HUES6 (cell line): ENCODE results near the gene DRD2.

ENCODE experiments used
- H3K27ac ChIP-seq: 2 replicates; pipeline ENCODE4 v1.7.0; 2013; ENCODE audit warnings: low read depth, mild to moderate bottlenecking, low read length, inconsistent platforms
- H3K27me3 ChIP-seq: 2 replicates; pipeline ENCODE4 v1.6.1; 2013; ENCODE audit warnings: low read length; ENCODE audit not compliant: control insufficient read depth, insufficient read depth
- H3K36me3 ChIP-seq: 2 replicates; pipeline ENCODE4 v1.6.1; 2013; ENCODE audit warnings: low read length; ENCODE audit not compliant: control insufficient read depth, insufficient read depth
- H3K4me1 ChIP-seq: 2 replicates; pipeline ENCODE4 v1.6.1; 2013; ENCODE audit warnings: low read length; ENCODE audit not compliant: control insufficient read depth, insufficient read depth
- H3K4me3 ChIP-seq: 2 replicates; pipeline ENCODE4 v1.5.1; 2013; ENCODE audit warnings: low read depth, low read length
- H3K9ac ChIP-seq: one replicate; pipeline ENCODE4 v1.6.1; 2013; ENCODE audit warnings: mild to moderate bottlenecking, low read length
- H3K9me3 ChIP-seq: 2 replicates; pipeline ENCODE4 v1.6.1; 2013; ENCODE audit warnings: low read depth, low read length; ENCODE audit not compliant: control insufficient read depth, insufficient read depth

The DRD2 gene

DNA sequence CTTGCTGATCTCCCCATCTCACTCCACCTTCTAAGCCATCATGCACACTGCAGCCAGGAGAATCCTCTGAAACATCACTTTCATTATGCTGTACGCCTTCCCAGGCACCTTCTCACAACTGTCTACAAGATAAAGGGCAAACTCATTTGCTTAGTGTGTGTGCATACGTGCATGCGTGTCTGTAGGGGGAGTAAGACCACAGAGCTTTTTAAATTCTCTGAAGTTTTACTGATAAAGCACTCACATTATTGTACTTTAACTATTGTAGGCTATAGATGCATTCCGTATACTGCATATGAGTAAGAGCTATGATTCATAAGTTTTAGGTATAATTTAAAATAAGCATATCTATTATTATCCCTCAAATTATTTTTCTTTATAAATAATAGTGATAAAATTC, 102.9 kb downstream of the DRD2 start:
- Histone ChIP-seq H3K9me3 (no peaks in the 10 kb centered on the region), H3K9ac (no peak overlapping the region), H3K4me1 (peaks cover 20% of the 10 kb centered on the region; the same call in 1 of the 2 replicates), H3K36me3 (no peaks in the 10 kb centered on the region), H3K27ac (no peak overlapping the region), H3K27me3 (no peaks in the 10 kb centered on the region), H3K4me3 (no peak overlapping the region)

DNA sequence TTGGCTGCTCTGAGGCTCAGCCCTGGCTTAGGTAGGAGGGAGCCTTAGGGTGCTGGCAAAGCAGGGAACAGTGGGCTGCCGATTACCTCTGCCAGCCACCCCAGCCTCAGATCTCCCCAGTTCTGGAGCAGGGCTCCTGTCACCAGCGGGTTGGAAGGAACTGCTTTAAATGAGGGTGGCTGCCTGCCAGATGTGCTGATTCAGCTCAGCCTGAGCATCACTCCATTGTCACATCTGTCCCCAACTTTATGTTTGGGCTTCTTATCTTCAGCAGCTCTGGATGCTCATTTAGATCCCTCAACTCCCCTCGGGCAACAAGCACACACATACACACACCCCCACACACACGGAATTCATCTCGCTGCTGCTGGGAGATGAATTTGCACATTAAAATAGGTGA, 104.6 kb downstream of the DRD2 start:
- H3K27me3 ChIP-seq = no peaks in the 10 kb centered on the region
- peaks cover 15% of the 10 kb centered on the region; the same call in 1 of the 2 replicates for H3K4me1 ChIP-seq
- no peak overlapping the region for H3K27ac ChIP-seq
- H3K9ac ChIP-seq = no peak overlapping the region
- H3K4me3 ChIP-seq = no peak overlapping the region
- no peaks in the 10 kb centered on the region for H3K36me3 ChIP-seq
- H3K9me3 ChIP-seq = no peaks in the 10 kb centered on the region

DNA sequence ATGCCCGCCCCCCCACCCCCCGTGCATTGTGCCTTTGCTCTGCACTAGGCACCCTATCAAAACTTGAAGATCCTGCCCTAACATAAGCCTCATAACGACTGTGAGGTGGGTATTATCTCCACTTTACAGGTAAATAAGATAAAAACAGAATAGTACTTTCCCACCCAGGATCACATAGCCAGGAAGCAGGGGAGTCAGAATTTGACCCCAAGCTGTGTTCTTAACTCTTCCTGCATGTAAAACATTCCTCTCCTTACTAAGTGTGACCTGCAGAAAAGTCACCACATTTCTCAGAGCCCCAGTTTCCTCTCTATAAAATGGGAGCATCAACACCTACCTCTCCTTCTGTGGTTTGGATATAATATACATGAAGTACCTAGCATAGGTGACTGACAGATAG, 105.8 kb downstream of the DRD2 start:
- Histone ChIP-seq H3K27ac (no peak overlapping the region), H3K9me3 (no peaks in the 10 kb centered on the region), H3K9ac (no peak overlapping the region), H3K27me3 (no peaks in the 10 kb centered on the region), H3K4me1 (peaks cover 15% of the 10 kb centered on the region; the same call in 1 of the 2 replicates), H3K4me3 (no peak overlapping the region), H3K36me3 (no peaks in the 10 kb centered on the region; the same call in 1 of the 2 replicates)

DNA sequence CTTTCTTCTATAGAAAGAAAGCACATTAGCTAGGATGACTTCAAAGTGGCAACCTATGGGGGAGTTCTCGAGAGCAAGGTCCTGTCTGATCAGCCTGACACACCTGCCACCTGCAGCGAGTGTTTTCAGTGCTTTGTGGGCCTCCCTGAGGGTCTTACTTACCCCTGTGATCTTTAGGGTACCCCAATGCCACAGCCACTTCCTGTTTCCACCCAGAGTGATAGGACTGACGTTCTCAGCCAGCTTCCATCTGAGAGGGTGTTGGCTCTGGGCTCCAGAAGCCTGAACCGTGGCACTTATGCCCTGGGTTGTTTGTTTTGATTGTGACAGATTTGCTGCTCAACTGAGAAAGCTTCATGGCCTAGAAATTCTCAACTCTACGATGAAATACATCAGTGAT, 109.3 kb downstream of the DRD2 start:
- no peaks in the 10 kb centered on the region for H3K27me3 ChIP-seq
- H3K36me3 ChIP-seq = no peaks in the 10 kb centered on the region; the same call in 1 of the 2 replicates
- no peak overlapping the region for H3K4me3 ChIP-seq
- H3K4me1 ChIP-seq = peaks cover 15% of the 10 kb centered on the region; the same call in 1 of the 2 replicates
- H3K9me3 ChIP-seq = no peaks in the 10 kb centered on the region
- H3K27ac ChIP-seq = no peak overlapping the region
- H3K9ac ChIP-seq = no peak overlapping the region

DNA sequence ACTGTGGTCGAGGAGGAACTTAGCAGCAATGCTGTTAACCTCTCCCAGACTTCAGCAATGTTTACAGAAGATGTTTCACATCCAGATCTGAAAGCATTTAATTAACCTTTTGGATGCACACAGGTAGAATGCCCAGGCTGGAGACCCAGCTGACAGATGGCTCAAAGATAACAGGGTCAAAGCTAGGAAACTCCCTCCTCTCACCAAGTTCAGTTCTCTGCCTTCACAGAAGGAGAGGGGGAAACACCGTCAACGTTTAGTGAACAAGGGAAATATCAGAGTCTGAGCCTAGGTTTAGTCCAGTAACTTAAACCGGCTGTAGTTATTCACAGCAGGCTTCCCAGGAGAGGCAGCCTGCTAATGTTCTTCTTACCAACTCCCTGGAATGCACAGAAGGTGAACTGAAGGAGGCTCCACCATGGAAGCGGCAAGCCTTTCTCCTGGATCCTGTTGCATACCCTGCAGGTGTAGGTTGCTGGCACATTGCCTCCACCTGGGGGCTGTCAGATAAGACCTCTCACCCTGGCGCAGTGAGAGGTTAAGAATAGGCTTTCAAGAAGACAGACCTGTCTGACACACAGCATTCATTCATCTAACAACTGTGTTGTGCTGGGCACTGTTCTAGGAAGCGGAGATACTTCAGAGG, 111.1 kb downstream of the DRD2 start:
- no peaks in the 10 kb centered on the region for H3K9me3 ChIP-seq
- no peak overlapping the region for H3K4me3 ChIP-seq
- H3K4me1 ChIP-seq = peaks cover 4% of the 10 kb centered on the region; the same call in 1 of the 2 replicates
- no peaks in the 10 kb centered on the region; the same call in 1 of the 2 replicates for H3K36me3 ChIP-seq
- H3K27ac ChIP-seq = no peak overlapping the region
- H3K27me3 ChIP-seq = no peaks in the 10 kb centered on the region
- H3K9ac ChIP-seq = no peak overlapping the region

DNA sequence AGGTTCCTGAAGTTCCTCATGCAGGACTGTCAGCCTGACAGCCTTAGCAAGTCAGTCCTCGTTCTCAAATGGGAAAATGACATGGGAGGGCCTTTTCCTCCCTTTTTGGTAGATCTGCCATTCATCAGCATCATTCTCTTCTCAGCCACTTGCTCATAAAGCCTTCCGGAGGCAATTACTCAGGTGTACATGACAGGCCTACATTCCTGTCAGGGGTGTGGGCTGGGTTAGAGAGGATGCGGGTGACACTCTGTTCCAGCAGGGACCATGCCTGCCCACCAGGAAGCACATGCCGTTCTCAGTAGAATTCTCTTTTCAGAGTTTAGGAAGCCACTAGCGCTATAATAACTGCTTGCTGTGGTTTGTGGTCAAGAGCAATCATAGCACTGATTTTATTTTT, 111.8 kb downstream of the DRD2 start:
- H3K36me3 ChIP-seq = no peaks in the 10 kb centered on the region; the same call in 1 of the 2 replicates
- H3K9me3 ChIP-seq = no peaks in the 10 kb centered on the region

More for the DNA sequence above, 111.8 kb downstream of the DRD2 start:
- H3K27ac ChIP-seq = no peak overlapping the region
- H3K4me3 ChIP-seq = no peak overlapping the region
- no peaks in the 10 kb centered on the region for H3K27me3 ChIP-seq
- peaks cover 4% of the 10 kb centered on the region; the same call in 1 of the 2 replicates for H3K4me1 ChIP-seq
- no peak overlapping the region for H3K9ac ChIP-seq
